ENCODE data around the gene MAGI1.
"Not testable (repeated sequence)": the region's sequence is repeated elsewhere in the genome, so short reads cannot be mapped to it uniquely, and the experiment has no call there.

MAGI1 gene

GRCh38 chr3:66038726-66039589 lies at the start of gene MAGI1:
TSS of gene MAGI1 (minus strand) at chr3:66038918. CDS start at chr3:66038308, 610 bp downstream.
- peak; percentile 84 for DNase-seq

GRCh38 chr3:66083784-66084213 lies 45.1 kb upstream of the MAGI1 start:
- no peak for DNase-seq

- DNase-seq = no peak
Measured at GRCh38 chr3:66083096-66083678, 44.5 kb upstream of the MAGI1 start.

GRCh38 chr3:66082679-66083078 lies 44.0 kb upstream of the MAGI1 start:
- no peak for DNase-seq

- no peak for DNase-seq
Measured at GRCh38 chr3:66080167-66080566, 41.4 kb upstream of the MAGI1 start.

GRCh38 chr3:66077973-66078372 lies 39.3 kb upstream of the MAGI1 start:
- DNase-seq = no peak

GRCh38 chr3:66076861-66077470 lies 38.2 kb upstream of the MAGI1 start:
- no peak for DNase-seq

- no peak for DNase-seq
Measured at GRCh38 chr3:66075281-66075680, 36.6 kb upstream of the MAGI1 start.

- no peak for DNase-seq
Measured at GRCh38 chr3:66073464-66074141, 34.9 kb upstream of the MAGI1 start.

GRCh38 chr3:66068255-66068654 lies 29.5 kb upstream of the MAGI1 start:
- DNase-seq = no peak

GRCh38 chr3:66066963-66067617 lies 28.4 kb upstream of the MAGI1 start:
- DNase-seq = peak; percentile 90

GRCh38 chr3:66055289-66055688 lies 16.6 kb upstream of the MAGI1 start:
- DNase-seq = no peak

- DNase-seq = no peak
Measured at GRCh38 chr3:66053550-66054094, 14.9 kb upstream of the MAGI1 start.

- no peak for DNase-seq
Measured at GRCh38 chr3:66052721-66053549, 14.2 kb upstream of the MAGI1 start.

GRCh38 chr3:66050821-66051220 lies 12.1 kb upstream of the MAGI1 start:
- no peak for DNase-seq

GRCh38 chr3:66048051-66048395 lies 9.3 kb upstream of the MAGI1 start:
- no peak for DNase-seq

- DNase-seq = no peak
Measured at GRCh38 chr3:66047311-66048050, 8.8 kb upstream of the MAGI1 start.

GRCh38 chr3:66046321-66046720 lies 7.6 kb upstream of the MAGI1 start:
- DNase-seq = not testable (repeated sequence)

GRCh38 chr3:66041828-66042227 lies 3.1 kb upstream of the MAGI1 start:
- no peak for DNase-seq

- no peak for DNase-seq
Measured at GRCh38 chr3:66041116-66041515, 2.4 kb upstream of the MAGI1 start.

GRCh38 chr3:66039590-66039887 lies 821 bp upstream of the MAGI1 start:
- DNase-seq = no peak

All from NCI-H1105 treated with DMSO at 0.1 percent for 48 hours (cell line).